MCF 10A (cell line): ENCODE data around the gene FAM151A. TPM values are rescaled to one million over a fixed set of nuclear protein-coding genes. Genes with fewer than 3 reads are reported as not detected.
A peak's percentile ranks its signal among the peaks of the same experiment; 100 is the strongest.

Experiments
- Bru-seq: library from RNA; stranded (reverse); fragments of 400-500 nt; gene quantifications from one replicate; lab custom pipeline; 2021; lab: Mats Ljungman, UMichigan
- BruChase-seq, 2 experiments: library from RNA; stranded (reverse); fragments of 400-500 nt; gene quantifications; one replicate each; lab custom pipeline; 2021; lab: Mats Ljungman, UMichigan
- BruUV-seq: library from RNA; stranded (reverse); fragments of 400-500 nt; replicated peaks from 2 replicates; lab custom pipeline; 2021; lab: Mats Ljungman, UMichigan
- CTCF ChIA-PET: fragments of 300-600 bp; sonication (Branson Sonifier 250); formaldehyde crosslinking; extraction: SDS; loops from one replicate; lab custom pipeline; 2021; ENCODE audit warnings: antibody characterized with exemption, inconsistent platforms; lab: Yijun Ruan, JAX
- POLR2A ChIA-PET: fragments of 300-600, 350-650 bp; sonication (Branson Sonifier 250); formaldehyde crosslinking; extraction: SDS; loops from one replicate; lab custom pipeline; 2020; ENCODE audit warnings: antibody characterized with exemption, inconsistent platforms; lab: Yijun Ruan, JAX
- DNase-seq: peaks from one replicate; pipeline ENCODE4 v3.0.0-alpha.2; 2018; ENCODE audit not compliant: unreplicated experiment
- H3K27ac Mint-ChIP-seq: one replicate; pipeline ENCODE4 v1.8.0; 2022; ENCODE audit warnings: mild to moderate bottlenecking, low read depth, mixed read lengths; ENCODE audit not compliant: unreplicated experiment
- H3K27me3 Mint-ChIP-seq: one replicate; pipeline ENCODE4 v1.8.0; 2022; ENCODE audit warnings: mixed read lengths; ENCODE audit not compliant: insufficient read depth, unreplicated experiment
- H3K36me3 Mint-ChIP-seq: one replicate; pipeline ENCODE4 v1.8.0; 2022; ENCODE audit warnings: mild to moderate bottlenecking, moderate library complexity, mixed read lengths; ENCODE audit not compliant: insufficient read depth, unreplicated experiment
- H3K4me1 Mint-ChIP-seq: one replicate; pipeline ENCODE4 v1.8.0; 2022; ENCODE audit warnings: mixed read lengths; ENCODE audit not compliant: insufficient read depth, unreplicated experiment
- H3K4me3 Mint-ChIP-seq: one replicate; pipeline ENCODE4 v1.8.0; 2022; ENCODE audit warnings: mild to moderate bottlenecking, moderate library complexity, mixed read lengths; ENCODE audit not compliant: unreplicated experiment
- H3K9me3 Mint-ChIP-seq: one replicate; pipeline ENCODE4 v1.8.0; 2022; ENCODE audit warnings: mixed read lengths; ENCODE audit not compliant: unreplicated experiment
- intact Hi-C: fragments of 100-400 bp; cut with micrococcal nuclease; formaldehyde crosslinking; loops from 2 replicates; pipeline ENCODE4 v1.14.1; 2022
- long read RNA-seq: library from polyadenylated mRNA; stranded (forward); transcript quantifications from one replicate; pipeline ENCODE4 v2.0.0, GENCODE V29; 2022
- total RNA-seq: library from RNA; stranded (reverse); gene quantifications from 2 replicates; pipeline ENCODE4 v1.2.3, GENCODE V29; 2022
- TF ChIP-seq, protein P1 (sequence below): fragments of 200-600 bp; IDR thresholded peaks from one replicate; pipeline ENCODE4 v1.8.0; 2022; ENCODE audit warnings: antibody characterized with exemption, mild to moderate bottlenecking; ENCODE audit not compliant: unreplicated experiment

FAM151A gene
- total RNA-seq = not detected in 2 replicates
- Bru-seq, nascent RNA = not detected
- not detected for BruChase-seq, experiment 1, labeled RNA remaining after a 6-hour chase
- BruChase-seq, experiment 2, labeled RNA remaining after a 2-hour chase = not detected
- long read RNA-seq = 0 reads

GRCh38 chr1:54623216-54624007 is at the start of gene FAM151A:
Gene FAM151A (minus strand): TSS chr1:54623525. CDS start chr1:54623395, 130 bp downstream.
- DNase-seq = no peak
- CTCF ChIA-PET = interaction anchor here (0.7 kb wide), 1 partner anchor 175 kb away, joined by 3 read pairs; no protein-coding TSS in a partner anchor
- TF ChIP-seq, protein P1, sequence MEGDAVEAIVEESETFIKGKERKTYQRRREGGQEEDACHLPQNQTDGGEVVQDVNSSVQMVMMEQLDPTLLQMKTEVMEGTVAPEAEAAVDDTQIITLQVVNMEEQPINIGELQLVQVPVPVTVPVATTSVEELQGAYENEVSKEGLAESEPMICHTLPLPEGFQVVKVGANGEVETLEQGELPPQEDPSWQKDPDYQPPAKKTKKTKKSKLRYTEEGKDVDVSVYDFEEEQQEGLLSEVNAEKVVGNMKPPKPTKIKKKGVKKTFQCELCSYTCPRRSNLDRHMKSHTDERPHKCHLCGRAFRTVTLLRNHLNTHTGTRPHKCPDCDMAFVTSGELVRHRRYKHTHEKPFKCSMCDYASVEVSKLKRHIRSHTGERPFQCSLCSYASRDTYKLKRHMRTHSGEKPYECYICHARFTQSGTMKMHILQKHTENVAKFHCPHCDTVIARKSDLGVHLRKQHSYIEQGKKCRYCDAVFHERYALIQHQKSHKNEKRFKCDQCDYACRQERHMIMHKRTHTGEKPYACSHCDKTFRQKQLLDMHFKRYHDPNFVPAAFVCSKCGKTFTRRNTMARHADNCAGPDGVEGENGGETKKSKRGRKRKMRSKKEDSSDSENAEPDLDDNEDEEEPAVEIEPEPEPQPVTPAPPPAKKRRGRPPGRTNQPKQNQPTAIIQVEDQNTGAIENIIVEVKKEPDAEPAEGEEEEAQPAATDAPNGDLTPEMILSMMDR = no peak
- Mint-ChIP-seq H3K27ac (no peak within 1 kb of the TSS), H3K4me3 (no peak within 1 kb of the TSS), H3K4me1 (peaks cover 5% of the 10 kb centered on the region), H3K27me3 (no peaks in the 10 kb centered on the region), H3K36me3 (peaks cover 11% of the 10 kb centered on the region), H3K9me3 (no peaks in the 10 kb centered on the region)
- intact Hi-C loops = no loop called here
- no TSS peak for BruUV-seq
- POLR2A ChIA-PET = no interaction called here

- H3K9me3 Mint-ChIP-seq = no peaks in the 10 kb centered on the region
- ChIA-PET CTCF (interaction anchor here (0.6 to 2.0 kb wide), 15 partner anchors 9 to 197 kb away, joined by 3 to 8 read pairs (median 4); partner anchors contain the start of gene TTC22), POLR2A (interaction anchor here (0.6 kb wide), 1 partner anchor 18 kb away, joined by 3 read pairs; no protein-coding TSS in a partner anchor)
- DNase-seq = peak; percentile 66
- no peaks in the 10 kb centered on the region for H3K36me3 Mint-ChIP-seq
- BruUV-seq = no TSS peak
- intact Hi-C loops = loop anchor here (1.0 kb wide), 2 partner anchors 138 to 350 kb away; no protein-coding TSS in a partner anchor
- H3K27me3 Mint-ChIP-seq = peaks cover under 1% of the 10 kb centered on the region
- H3K27ac Mint-ChIP-seq = no peak overlapping the region
- H3K4me1 Mint-ChIP-seq = peaks cover 8% of the 10 kb centered on the region
- TF ChIP-seq, protein P1 = peak; percentile 92
- H3K4me3 Mint-ChIP-seq = no peak overlapping the region
These were observed 48.8 kb upstream of the FAM151A start for GRCh38 chr1:54671985-54672608.

GRCh38 chr1:54668567-54668966 is 45.2 kb upstream of the FAM151A start:
- intact Hi-C loops = no loop called here
- H3K27me3 Mint-ChIP-seq = no peaks in the 10 kb centered on the region

More at GRCh38 chr1:54668567-54668966, 45.2 kb upstream of the FAM151A start:
- H3K27ac Mint-ChIP-seq = no peak overlapping the region
- no peak overlapping the region for H3K4me3 Mint-ChIP-seq
- CTCF ChIA-PET = interaction anchor here (0.6 kb wide), 1 partner anchor 957 kb away, joined by 3 read pairs; no protein-coding TSS in a partner anchor
- no peak for DNase-seq
- no peaks in the 10 kb centered on the region for H3K36me3 Mint-ChIP-seq
- no peaks in the 10 kb centered on the region for H3K9me3 Mint-ChIP-seq
- H3K4me1 Mint-ChIP-seq = peaks cover 8% of the 10 kb centered on the region
- TF ChIP-seq, protein P1 = no peak
- BruUV-seq = no TSS peak
- POLR2A ChIA-PET = no interaction called here
